ENCODE data around the gene SLC23A3. TPM values are rescaled to one million over a fixed set of nuclear protein-coding genes. Genes with fewer than 3 reads are reported as not detected.
A peak's percentile ranks its signal among the peaks of the same experiment; 100 is the strongest.

The SLC23A3 gene
- total RNA-seq, 1 donor from 2014 or later = 1.4 TPM

- no peak overlapping the region for H3K4me3 ChIP-seq
- H3K79me2 ChIP-seq (ENCODE audit: low read depth) = no peaks in the 10 kb centered on the region
- peaks cover 13% of the 10 kb centered on the region for H3K4me1 Mint-ChIP-seq
- H3K27me3 ChIP-seq = no peaks in the 10 kb centered on the region
- H3K9me3 Mint-ChIP-seq = no peaks in the 10 kb centered on the region
- peaks cover 13% of the 10 kb centered on the region for H3K36me3 Mint-ChIP-seq
- DNase-seq (ENCODE audit: low spot score) = no peak
- H3K9ac ChIP-seq = no peak overlapping the region
- no peak overlapping the region for H3K4me2 ChIP-seq
- H3K27ac ChIP-seq = no peak overlapping the region
- peaks cover 10% of the 10 kb centered on the region for H4K20me1 ChIP-seq (ENCODE audit: low read depth)
- H2AFZ ChIP-seq (replicated peaks) = no peak overlapping the region
- peaks cover 4% of the 10 kb centered on the region for H3K4me1 ChIP-seq
- no peak overlapping the region for H3K4me3 Mint-ChIP-seq
- H3K36me3 ChIP-seq = no peaks in the 10 kb centered on the region
- H3F3A ChIP-seq (ENCODE audit: low read depth) = peaks cover 16% of the 10 kb centered on the region
- TF ChIP-seq CTCF (IDR thresholded peaks at IDR 0.05) = no peak
- no peak for TF ChIP-seq EZH2phosphoT487 (IDR thresholded peaks at IDR 0.05)
- no peak for TF ChIP-seq EZH2 (IDR thresholded peaks at IDR 0.05)
- H3K27ac Mint-ChIP-seq = peak overlapping the region; percentile 44
- peaks cover 10% of the 10 kb centered on the region for H3K27me3 Mint-ChIP-seq (ENCODE audit: insufficient read depth, low read depth)
- no peaks in the 10 kb centered on the region for H3K9me3 ChIP-seq (ENCODE audit: low read depth)
These were observed 44.3 kb upstream of the SLC23A3 start for GRCh38 chr2:219214141-219214540.

GRCh38 chr2:219213486-219214071, 43.8 kb upstream of the SLC23A3 start:
- Histone ChIP-seq H3K9me3 (ENCODE audit: low read depth) (no peaks in the 10 kb centered on the region), H3F3A (ENCODE audit: low read depth) (peaks cover 11% of the 10 kb centered on the region), H3K36me3 (no peaks in the 10 kb centered on the region), H2AFZ (replicated peaks) (no peak overlapping the region), H3K27me3 (no peaks in the 10 kb centered on the region), H3K79me2 (ENCODE audit: low read depth) (no peaks in the 10 kb centered on the region), H4K20me1 (ENCODE audit: low read depth) (peaks cover 10% of the 10 kb centered on the region), H3K9ac (no peak overlapping the region), H3K4me3 (no peak overlapping the region), H3K4me1 (peaks cover 4% of the 10 kb centered on the region), H3K27ac (no peak overlapping the region), H3K4me2 (no peak overlapping the region)
- DNase-seq (ENCODE audit: low spot score) = no peak
- Mint-ChIP-seq H3K27me3 (ENCODE audit: insufficient read depth, low read depth) (peaks cover 8% of the 10 kb centered on the region), H3K27ac (no peak overlapping the region), H3K4me1 (peaks cover 13% of the 10 kb centered on the region), H3K36me3 (peaks cover 13% of the 10 kb centered on the region), H3K4me3 (no peak overlapping the region), H3K9me3 (no peaks in the 10 kb centered on the region)
- TF ChIP-seq EZH2phosphoT487 (IDR thresholded peaks at IDR 0.05) (no peak), EZH2 (IDR thresholded peaks at IDR 0.05) (no peak), CTCF (IDR thresholded peaks at IDR 0.05) (no peak)

GRCh38 chr2:219213026-219213415, 43.2 kb upstream of the SLC23A3 start:
- Histone ChIP-seq H3K79me2 (ENCODE audit: low read depth) (no peaks in the 10 kb centered on the region), H3K4me3 (no peak overlapping the region), H3F3A (ENCODE audit: low read depth) (peaks cover 6% of the 10 kb centered on the region), H3K27me3 (no peaks in the 10 kb centered on the region), H2AFZ (replicated peaks) (no peak overlapping the region), H3K36me3 (no peaks in the 10 kb centered on the region), H4K20me1 (ENCODE audit: low read depth) (peaks cover 8% of the 10 kb centered on the region), H3K9ac (no peak overlapping the region), H3K4me1 (peaks cover 4% of the 10 kb centered on the region), H3K9me3 (ENCODE audit: low read depth) (no peaks in the 10 kb centered on the region), H3K4me2 (no peak overlapping the region), H3K27ac (no peak overlapping the region)
- H3K4me3 Mint-ChIP-seq = no peak overlapping the region
- peaks cover 15% of the 10 kb centered on the region for H3K4me1 Mint-ChIP-seq
- H3K9me3 Mint-ChIP-seq = no peaks in the 10 kb centered on the region
- no peak overlapping the region for H3K27ac Mint-ChIP-seq
- no peak for TF ChIP-seq EZH2 (IDR thresholded peaks at IDR 0.05)
- TF ChIP-seq EZH2phosphoT487 (IDR thresholded peaks at IDR 0.05) = no peak
- no peak for TF ChIP-seq CTCF (IDR thresholded peaks at IDR 0.05)
- H3K27me3 Mint-ChIP-seq (ENCODE audit: insufficient read depth, low read depth) = peaks cover 8% of the 10 kb centered on the region
- H3K36me3 Mint-ChIP-seq = peaks cover 13% of the 10 kb centered on the region
- no peak for DNase-seq (ENCODE audit: low spot score)
